HEK293 (cell line): ENCODE measurements around the gene ACAP1.
A peak's percentile ranks its signal among the peaks of the same experiment; 100 is the strongest.

ENCODE experiments used
- CTCF ChIP-seq: fragments of 450-650 bp; formaldehyde crosslinking; IDR thresholded peaks from 2 replicates; pipeline ENCODE4 v1.5.1; 2016; ENCODE audit warnings: missing biosample characterization, missing genetic modification characterization
- INSM2 ChIP-seq: fragments of 450-650 bp; formaldehyde crosslinking; IDR thresholded peaks from 2 replicates; pipeline ENCODE4 v1.5.1; 2016; ENCODE audit warnings: missing biosample characterization, missing genetic modification characterization
- KLF17 ChIP-seq: fragments of 450-650 bp; formaldehyde crosslinking; IDR thresholded peaks from 2 replicates; pipeline ENCODE4 v1.5.1; 2016; ENCODE audit warnings: missing biosample characterization, missing genetic modification characterization
- OVOL3 ChIP-seq: fragments of 450-650 bp; formaldehyde crosslinking; IDR thresholded peaks from 2 replicates; pipeline ENCODE4 v1.5.1; 2016; ENCODE audit warnings: missing biosample characterization, missing genetic modification characterization
- REST ChIP-seq: fragments of 450-650 bp; formaldehyde crosslinking; IDR thresholded peaks from 2 replicates; pipeline ENCODE4 v1.5.1; 2016; ENCODE audit warnings: missing biosample characterization, missing genetic modification characterization
- YY1 ChIP-seq: fragments of 450-650 bp; formaldehyde crosslinking; IDR thresholded peaks from 2 replicates; pipeline ENCODE4 v1.5.1; 2018; ENCODE audit warnings: missing biosample characterization, missing genetic modification characterization
- ZBTB17 ChIP-seq: fragments of 450-650 bp; formaldehyde crosslinking; IDR thresholded peaks from 2 replicates; pipeline ENCODE4 v1.5.1; 2016; ENCODE audit warnings: missing biosample characterization, missing genetic modification characterization
- ZBTB21 ChIP-seq: fragments of 450-650 bp; formaldehyde crosslinking; IDR thresholded peaks from 2 replicates; pipeline ENCODE4 v1.5.1; 2017; ENCODE audit warnings: missing biosample characterization, missing genetic modification characterization
- ZBTB44 ChIP-seq: fragments of 450-650 bp; IDR thresholded peaks from 2 replicates; pipeline ENCODE4 v1.5.1; 2018; ENCODE audit warnings: missing biosample characterization, mild to moderate bottlenecking, missing genetic modification characterization
- ZFP41 ChIP-seq: fragments of 450-650 bp; formaldehyde crosslinking; IDR thresholded peaks from 2 replicates; pipeline ENCODE4 v1.5.1; 2016; ENCODE audit warnings: missing biosample characterization, missing genetic modification characterization, borderline replicate concordance
- ZNF280D ChIP-seq: fragments of 450-650 bp; formaldehyde crosslinking; IDR thresholded peaks from 2 replicates; pipeline ENCODE4 v1.5.1; 2016; ENCODE audit warnings: missing biosample characterization, missing genetic modification characterization
- ZNF335 ChIP-seq: fragments of 450-650 bp; formaldehyde crosslinking; conservative IDR thresholded peaks from 2 replicates; pipeline ENCODE4 v1.5.1; 2016; ENCODE audit warnings: missing biosample characterization, missing genetic modification characterization
- ZNF670 ChIP-seq: fragments of 450-650 bp; formaldehyde crosslinking; IDR thresholded peaks from 2 replicates; pipeline ENCODE4 v1.5.1; 2016; ENCODE audit warnings: missing biosample characterization, missing genetic modification characterization, low read depth

GRCh38 chr17:7354262-7354843, 18.0 kb downstream of the ACAP1 start:
- TF ChIP-seq CTCF (tag by site-specific recombination) (no peak), INSM2 (tag by site-specific recombination) (no peak), ZBTB21 (no peak), ZNF670 (tag by site-specific recombination) (no peak), ZNF280D (tag by site-specific recombination) (no peak), YY1 (tag by site-specific recombination) (no peak), KLF17 (tag by site-specific recombination) (0 out of 2 replicates have a peak, but pooled peaks have one; percentile 44), OVOL3 (no peak), ZNF335 (no peak), ZFP41 (tag by site-specific recombination) (no peak), ZBTB44 (tag by site-specific recombination) (no peak), ZBTB17 (tag by site-specific recombination) (0 out of 2 replicates have a peak, but pooled peaks have one; percentile 29), REST (tag by site-specific recombination) (no peak)
